ENCODE measurements around the gene VAMP8.
"Not testable (repeated sequence)": the region's sequence is repeated elsewhere in the genome, so short reads cannot be mapped to it uniquely, and the experiment has no call there.

VAMP8 gene

GRCh38 chr2:85547859-85548607, 29.4 kb upstream of the VAMP8 start:
- no peak for DNase-seq

- no peak for DNase-seq
Measured at GRCh38 chr2:85548608-85548900, 28.8 kb upstream of the VAMP8 start.

- DNase-seq, result no peak
Measured at GRCh38 chr2:85549095-85549494, 28.3 kb upstream of the VAMP8 start.

GRCh38 chr2:85549826-85550225, 27.6 kb upstream of the VAMP8 start:
- peak; percentile 95 for DNase-seq

- DNase-seq, result no peak
Measured at GRCh38 chr2:85550486-85550885, 26.9 kb upstream of the VAMP8 start.

GRCh38 chr2:85551698-85552678, 25.4 kb upstream of the VAMP8 start:
- peak; percentile 70 for DNase-seq

GRCh38 chr2:85553184-85553583, 24.2 kb upstream of the VAMP8 start:
- no peak for DNase-seq

GRCh38 chr2:85554980-85555612, 22.3 kb upstream of the VAMP8 start:
- no peak for DNase-seq

GRCh38 chr2:85557130-85557529, 20.3 kb upstream of the VAMP8 start:
- DNase-seq, result no peak

- DNase-seq, result no peak
Measured at GRCh38 chr2:85558160-85558559, 19.2 kb upstream of the VAMP8 start.

GRCh38 chr2:85560403-85560726, 17.0 kb upstream of the VAMP8 start:
- not testable (repeated sequence) for DNase-seq

- DNase-seq, result no peak
Measured at GRCh38 chr2:85560812-85561279, 16.5 kb upstream of the VAMP8 start.

- peak; percentile 92 for DNase-seq
Measured at GRCh38 chr2:85561280-85562212, 15.8 kb upstream of the VAMP8 start, which contains the start of gene GGCX. GGCX (minus strand) TSS chr2:85561493; CDS start chr2:85561428, 65 bp downstream.

- DNase-seq, result no peak
Measured at GRCh38 chr2:85564144-85564563, 13.2 kb upstream of the VAMP8 start.

- no peak for DNase-seq
Measured at GRCh38 chr2:85566265-85566664, 11.1 kb upstream of the VAMP8 start.

GRCh38 chr2:85575739-85576138, 1.6 kb upstream of the VAMP8 start:
- DNase-seq, result no peak

- no peak for DNase-seq
Measured at GRCh38 chr2:85577063-85577385, 362 bp upstream of the VAMP8 start.

GRCh38 chr2:85578243-85579180, 1.1 kb downstream of the VAMP8 start:
- no peak for DNase-seq

- no peak for DNase-seq
Measured at GRCh38 chr2:85579266-85579935, 2.0 kb downstream of the VAMP8 start.

- DNase-seq, result no peak
Measured at GRCh38 chr2:85580206-85580605, 2.8 kb downstream of the VAMP8 start.

GRCh38 chr2:85582492-85582891, 5.1 kb downstream of the VAMP8 start:
- no peak for DNase-seq

Data from EL (cell line).